Fibroblast of lung (primary cell): ENCODE results near the gene CLN5. TPM values are rescaled to one million over a fixed set of nuclear protein-coding genes. Genes with fewer than 3 reads are reported as not detected.

ENCODE experiments used
- DNase-seq, 2 donors: peaks; one replicate each; pipeline versions ENCODE4 v3.0.0 to v3.0.0-alpha.2; 2010; ENCODE audit warnings: low read depth in 2 of 2
- H2AFZ ChIP-seq: 2 replicates; pipeline ENCODE4 v1.5.1; 2012; ENCODE audit warnings: low read length, control low read depth, inconsistent platforms
- H3K27ac ChIP-seq: 2 replicates; pipeline ENCODE4 v1.5.1; 2011; ENCODE audit warnings: low read length, control low read depth; ENCODE audit not compliant: insufficient read depth
- H3K27me3 ChIP-seq: 2 replicates; pipeline ENCODE4 v1.5.1; 2011; ENCODE audit warnings: mild to moderate bottlenecking, low read length; ENCODE audit not compliant: control insufficient read depth, insufficient read depth
- H3K36me3 ChIP-seq: 2 replicates; pipeline ENCODE4 v1.5.1; 2011; ENCODE audit warnings: low read length; ENCODE audit not compliant: control insufficient read depth, insufficient read depth
- H3K4me1 ChIP-seq: 2 replicates; pipeline ENCODE4 v1.5.1; 2011; ENCODE audit warnings: low read length; ENCODE audit not compliant: control insufficient read depth, insufficient read depth; ENCODE audit errors: extremely low read depth
- H3K4me2 ChIP-seq: 2 replicates; pipeline ENCODE4 v1.5.1; 2011; ENCODE audit warnings: low read length, control low read depth; ENCODE audit not compliant: insufficient read depth; ENCODE audit errors: extremely low read depth
- H3K4me3 ChIP-seq, 4 experiments: fragments of 200-600 bp in 1 of 4; sonication (generic) in 1 of 4; replicated peaks in 1 of 4; 2 replicates each; pipeline ENCODE4 v1.5.1; 2011 to 2016; ENCODE audit warnings: low read length in 4 of 4, low read depth in 3 of 4, mild to moderate bottlenecking in 3 of 4, control low read depth in 2 of 4, inconsistent platforms in 1 of 4, mixed read lengths in 1 of 4; ENCODE audit not compliant: insufficient read depth in 1 of 4; ENCODE audit errors: control extremely low read depth in 1 of 4
- H3K79me2 ChIP-seq: 2 replicates; pipeline ENCODE4 v1.5.1; 2012; ENCODE audit warnings: mild to moderate bottlenecking, low read length, inconsistent platforms; ENCODE audit not compliant: control insufficient read depth, insufficient read depth
- H3K9ac ChIP-seq: 2 replicates; pipeline ENCODE4 v1.5.1; 2011; ENCODE audit warnings: mild to moderate bottlenecking, low read length, control low read depth; ENCODE audit not compliant: insufficient read depth
- H3K9me3 ChIP-seq: 2 replicates; pipeline ENCODE4 v1.5.1; 2012; ENCODE audit warnings: low read depth, low read length; ENCODE audit not compliant: control insufficient read depth, insufficient read depth
- H4K20me1 ChIP-seq: 2 replicates; pipeline ENCODE4 v1.5.1; 2011; ENCODE audit warnings: low read length; ENCODE audit not compliant: control insufficient read depth, insufficient read depth; ENCODE audit errors: extremely low read depth
- CTCF ChIP-seq, 2 donors: IDR thresholded peaks in 1 of 2; conservative IDR thresholded peaks in 1 of 2; 1 replicate in 1 of 2; 2 replicates in 1 of 2; pipeline ENCODE4 v1.5.1; 2011 to 2012; ENCODE audit warnings: low read length in 2 of 2, control low read depth in 1 of 2, inconsistent platforms in 1 of 2, low read depth in 1 of 2, mild to moderate bottlenecking in 1 of 2
- EZH2 ChIP-seq: IDR thresholded peaks from 2 replicates; pipeline ENCODE4 v1.5.1; 2012; ENCODE audit warnings: low read length, control low read depth, mild to moderate bottlenecking; ENCODE audit errors: missing control alignments
- polyA plus RNA-seq, 2 donors: library from polyadenylated mRNA; depleted of rRNA in 1 of 2; stranded (reverse) in 1 of 2; unstranded in 1 of 2; fragments of >200 nt; gene quantifications; 2 replicates each; pipeline ENCODE4 v1.2.1, GENCODE V29; 2011 to 2012; ENCODE audit warnings: missing spikeins in 1 of 2
- total RNA-seq: library from RNA; depleted of rRNA; stranded (reverse); fragments of >200 nt; gene quantifications from 2 replicates; pipeline ENCODE4 v1.2.1, GENCODE V29; 2014

The CLN5 gene
- total and polyA plus RNA-seq, 2 donors (not counting 1 experiment from before 2014, with no cell fraction given) = 30.0 to 37.8 TPM

GRCh38 chr13:76976490-76976889, 15.4 kb upstream of the CLN5 start:
- Histone ChIP-seq H3K4me2 (no peak overlapping the region), H3K27ac (no peak overlapping the region), H3K27me3 (peaks cover 4% of the 10 kb centered on the region), H3K79me2 (no peaks in the 10 kb centered on the region), H3K4me1 (no peaks in the 10 kb centered on the region), H3K9ac (no peak overlapping the region), H3K4me3 (no peak overlapping the region), H3K9me3 (no peaks in the 10 kb centered on the region), H3K36me3 (no peaks in the 10 kb centered on the region), H4K20me1 (no peaks in the 10 kb centered on the region), H2AFZ (no peak overlapping the region)
- TF ChIP-seq EZH2 = no peak
- TF ChIP-seq CTCF (conservative IDR thresholded peaks at IDR 0.05 in 1 of 2, IDR thresholded peaks at IDR 0.05 in 1 of 2; ENCODE audit: low read depth in 1 of 2, low read length in 2 of 2) = no peak
- peak in 1 of 2 donors; percentile 87 for DNase-seq

- DNase-seq = no peak
- Histone ChIP-seq H3K79me2 (no peaks in the 10 kb centered on the region), H3K36me3 (no peaks in the 10 kb centered on the region), H4K20me1 (no peaks in the 10 kb centered on the region), H3K4me3 (no peak overlapping the region), H3K4me2 (no peak overlapping the region), H3K27ac (no peak overlapping the region), H2AFZ (no peak overlapping the region), H3K9ac (no peak overlapping the region), H3K9me3 (no peaks in the 10 kb centered on the region), H3K27me3 (peaks cover 4% of the 10 kb centered on the region), H3K4me1 (no peaks in the 10 kb centered on the region)
- TF ChIP-seq CTCF (conservative IDR thresholded peaks at IDR 0.05 in 1 of 2, IDR thresholded peaks at IDR 0.05 in 1 of 2; ENCODE audit: low read depth in 1 of 2, low read length in 2 of 2) = no peak
- TF ChIP-seq EZH2 = no peak
Observed at GRCh38 chr13:76976929-76977328, 15.0 kb upstream of the CLN5 start.

- DNase-seq = peak; percentile 28 to 50
Observed at GRCh38 chr13:76980075-76980718, 11.7 kb upstream of the CLN5 start.

More at GRCh38 chr13:76980075-76980718, 11.7 kb upstream of the CLN5 start:
- H4K20me1 ChIP-seq = no peaks in the 10 kb centered on the region
- no peaks in the 10 kb centered on the region for H3K9me3 ChIP-seq
- H3K4me2 ChIP-seq = peak overlapping the region; percentile 90
- TF ChIP-seq CTCF (conservative IDR thresholded peaks at IDR 0.05 in 1 of 2, IDR thresholded peaks at IDR 0.05 in 1 of 2; ENCODE audit: low read depth in 1 of 2, low read length in 2 of 2) = peak; percentile 89 to 93
- TF ChIP-seq EZH2 = no peak
- no peaks in the 10 kb centered on the region for H3K79me2 ChIP-seq
- H3K4me3 ChIP-seq = peak overlapping the region; percentile 36 to 47 (median 40)
- peaks cover 4% of the 10 kb centered on the region for H3K27me3 ChIP-seq
- H3K4me1 ChIP-seq = no peaks in the 10 kb centered on the region
- peak overlapping the region; percentile 41 for H2AFZ ChIP-seq
- no peak overlapping the region for H3K9ac ChIP-seq
- H3K27ac ChIP-seq = no peak overlapping the region
- H3K36me3 ChIP-seq = no peaks in the 10 kb centered on the region
